OCI-LY1 (cell line): ENCODE results near the gene ZNF30.

ENCODE experiments used
- H2AFZ ChIP-seq: fragments of 200-600 bp; sonication (generic), shearing (Covaris generic); 2 replicates; pipeline ENCODE4 v1.6.0; 2014; ENCODE audit warnings: antibody characterized with exemption, mild to moderate bottlenecking, low read length
- H3F3A ChIP-seq: fragments of 200-600 bp; sonication (generic), shearing (Covaris generic); 2 replicates; pipeline ENCODE4 v1.6.0; 2014; ENCODE audit warnings: mild to moderate bottlenecking, antibody characterized with exemption, low read length, moderate library complexity; ENCODE audit not compliant: insufficient read depth
- H3K27ac ChIP-seq: fragments of 200-600 bp; sonication (generic); 2 replicates; pipeline ENCODE4 v1.5.1; 2014; ENCODE audit warnings: low read length, mixed run types, mild to moderate bottlenecking, low read depth; ENCODE audit not compliant: poor library complexity, severe bottlenecking
- H3K27me3 ChIP-seq: fragments of 200-600 bp; sonication (generic); 2 replicates; pipeline ENCODE4 v1.6.0; 2014; ENCODE audit warnings: antibody characterized with exemption, mild to moderate bottlenecking, low read length, moderate library complexity; ENCODE audit not compliant: insufficient read depth
- H3K36me3 ChIP-seq: fragments of 200-600 bp; sonication (generic); 2 replicates; pipeline ENCODE4 v1.6.1; 2014; ENCODE audit warnings: mild to moderate bottlenecking, antibody characterized with exemption, low read length, moderate library complexity, mixed read lengths; ENCODE audit not compliant: insufficient read depth
- H3K4me1 ChIP-seq: fragments of 200-600 bp; sonication (generic); 2 replicates; pipeline ENCODE4 v1.5.1; 2014; ENCODE audit warnings: mild to moderate bottlenecking, low read length, moderate library complexity; ENCODE audit not compliant: insufficient read depth, severe bottlenecking
- H3K4me2 ChIP-seq: fragments of 200-600 bp; sonication (generic), shearing (Covaris generic); 2 replicates; pipeline ENCODE4 v1.6.1; 2014; ENCODE audit warnings: low read length
- H3K4me3 ChIP-seq: fragments of 200-600 bp; sonication (generic); 2 replicates; pipeline ENCODE4 v1.5.1; 2014; ENCODE audit warnings: low read length, low read depth, mild to moderate bottlenecking, mixed read lengths; ENCODE audit not compliant: poor library complexity, severe bottlenecking
- H3K79me2 ChIP-seq: fragments of 200-600 bp; shearing (Covaris generic); 2 replicates; pipeline ENCODE4 v1.6.1; 2016; ENCODE audit warnings: mixed run types, low read length, mixed read lengths; ENCODE audit not compliant: insufficient read depth
- H3K9ac ChIP-seq: fragments of 200-600 bp; sonication (generic), shearing (Covaris generic); 2 replicates; pipeline ENCODE4 v1.6.1; 2014; ENCODE audit warnings: mild to moderate bottlenecking, low read length, mixed read lengths
- H3K9me2 ChIP-seq: fragments of 200-600 bp; sonication (generic), shearing (Covaris generic); 2 replicates; pipeline ENCODE4 v1.6.1; 2014; ENCODE audit warnings: low read depth, mild to moderate bottlenecking, low read length, mixed read lengths
- H3K9me3 ChIP-seq: fragments of 200-600 bp; shearing (Covaris generic); 2 replicates; pipeline ENCODE4 v1.6.1; 2014; ENCODE audit warnings: low read length, mixed read lengths
- H4K20me1 ChIP-seq: fragments of 200-600 bp; sonication (generic), shearing (Covaris generic); 2 replicates; pipeline ENCODE4 v1.6.0; 2016; ENCODE audit warnings: mild to moderate bottlenecking, low read length; ENCODE audit not compliant: insufficient read depth
- CTCF ChIP-seq: fragments of 200-600 bp; sonication (generic), shearing (Covaris generic); IDR thresholded peaks from 2 replicates; pipeline ENCODE4 v1.5.1; 2017; ENCODE audit warnings: mild to moderate bottlenecking, antibody characterized with exemption, low read length, moderate library complexity, mixed read lengths
- EZH2 ChIP-seq: fragments of 200-600 bp; sonication (generic), shearing (Covaris generic); IDR thresholded peaks from 2 replicates; pipeline ENCODE4 v1.8.0; 2017; ENCODE audit warnings: borderline replicate concordance, mixed run types, mild to moderate bottlenecking, antibody characterized with exemption, low read length, moderate library complexity, mixed read lengths

Gene ZNF30

DNA sequence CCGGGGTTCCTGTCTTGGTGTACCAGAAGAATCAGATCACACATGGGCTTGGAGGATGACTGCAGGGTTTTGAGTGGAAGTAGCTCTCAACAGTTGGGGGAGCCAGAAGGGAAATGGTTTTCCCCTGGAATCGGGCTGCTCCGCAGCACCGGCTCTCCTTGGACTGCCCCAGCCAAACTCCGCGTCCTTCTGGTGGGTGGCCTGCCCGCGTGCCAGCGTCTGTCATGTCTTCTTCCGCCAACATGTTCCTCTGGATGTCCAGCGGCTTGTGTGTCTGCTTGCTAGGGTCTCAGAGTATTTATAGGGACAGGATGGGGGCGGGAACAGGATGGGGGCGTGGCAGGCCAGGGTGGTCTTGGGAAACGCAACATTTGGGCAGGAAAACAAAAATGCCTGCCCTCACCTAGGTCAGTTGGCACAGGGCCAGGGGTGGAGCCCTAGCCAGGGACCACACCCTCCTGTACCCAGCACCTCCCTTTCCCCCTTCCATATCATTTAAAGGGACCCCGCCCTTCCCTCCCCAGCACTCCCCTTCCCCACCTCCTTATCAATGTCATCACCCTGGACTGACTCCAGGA is 1.3 kb upstream of the ZNF30 start:
- H3F3A ChIP-seq = no peaks in the 10 kb centered on the region
- H3K9me3 ChIP-seq = no peaks in the 10 kb centered on the region
- no peaks in the 10 kb centered on the region; the same call in 1 of the 2 replicates for H3K27me3 ChIP-seq
- H3K36me3 ChIP-seq = no peaks in the 10 kb centered on the region
- H3K27ac ChIP-seq = no peak overlapping the region
- H3K79me2 ChIP-seq = no peaks in the 10 kb centered on the region
- H3K9ac ChIP-seq = no peak overlapping the region
- TF ChIP-seq CTCF = no peak
- no peak for TF ChIP-seq EZH2
- H3K4me1 ChIP-seq = no peaks in the 10 kb centered on the region
- H3K9me2 ChIP-seq = no peaks in the 10 kb centered on the region
- H3K4me3 ChIP-seq = no peak overlapping the region
- H3K4me2 ChIP-seq = no peak overlapping the region
- no peaks in the 10 kb centered on the region for H4K20me1 ChIP-seq
- H2AFZ ChIP-seq = no peak overlapping the region

GRCh38 chr19:34926361-34926684 is 380 bp upstream of the ZNF30 start:
- no peak for TF ChIP-seq EZH2
- TF ChIP-seq CTCF = no peak
- H4K20me1 ChIP-seq = no peaks in the 10 kb centered on the region
- no peak overlapping the region for H3K4me3 ChIP-seq
- H3K9ac ChIP-seq = no peak overlapping the region
- H3K36me3 ChIP-seq = no peaks in the 10 kb centered on the region
- no peaks in the 10 kb centered on the region for H3K9me3 ChIP-seq
- no peaks in the 10 kb centered on the region; the same call in 1 of the 2 replicates for H3K27me3 ChIP-seq
- no peak overlapping the region for H2AFZ ChIP-seq
- no peak overlapping the region for H3K4me2 ChIP-seq
- H3K79me2 ChIP-seq = no peaks in the 10 kb centered on the region
- no peaks in the 10 kb centered on the region for H3F3A ChIP-seq
- H3K9me2 ChIP-seq = no peaks in the 10 kb centered on the region
- no peaks in the 10 kb centered on the region for H3K4me1 ChIP-seq
- H3K27ac ChIP-seq = no peak overlapping the region

GRCh38 chr19:34932494-34932893 is 5.8 kb downstream of the ZNF30 start:
- H3K9me2 ChIP-seq = no peaks in the 10 kb centered on the region
- no peak overlapping the region for H3K27ac ChIP-seq
- H2AFZ ChIP-seq = no peak overlapping the region
- peaks cover 3% of the 10 kb centered on the region; the same call in 1 of the 2 replicates for H3K9me3 ChIP-seq
- no peaks in the 10 kb centered on the region for H4K20me1 ChIP-seq
- no peaks in the 10 kb centered on the region for H3K36me3 ChIP-seq
- H3F3A ChIP-seq = no peaks in the 10 kb centered on the region
- no peak overlapping the region for H3K9ac ChIP-seq
- no peaks in the 10 kb centered on the region for H3K79me2 ChIP-seq
- no peaks in the 10 kb centered on the region for H3K4me1 ChIP-seq
- no peak overlapping the region for H3K4me2 ChIP-seq
- no peak overlapping the region for H3K4me3 ChIP-seq
- no peak for TF ChIP-seq CTCF
- TF ChIP-seq EZH2 = no peak
- no peaks in the 10 kb centered on the region for H3K27me3 ChIP-seq
